Midbrain (tissue), 1 donor: ENCODE data around the gene PXN.

Experiments used
- DNase-seq: peaks from one replicate; lab custom pipeline; 2025; lab: John Stamatoyannopoulos, UW

PXN gene

GRCh38 chr12:120265473-120266179 is at the start of gene PXN:
PXN (minus strand) TSS chr12:120265730; CDS start chr12:120265629, 101 bp downstream.
- peak; percentile 89 for DNase-seq

DNA sequence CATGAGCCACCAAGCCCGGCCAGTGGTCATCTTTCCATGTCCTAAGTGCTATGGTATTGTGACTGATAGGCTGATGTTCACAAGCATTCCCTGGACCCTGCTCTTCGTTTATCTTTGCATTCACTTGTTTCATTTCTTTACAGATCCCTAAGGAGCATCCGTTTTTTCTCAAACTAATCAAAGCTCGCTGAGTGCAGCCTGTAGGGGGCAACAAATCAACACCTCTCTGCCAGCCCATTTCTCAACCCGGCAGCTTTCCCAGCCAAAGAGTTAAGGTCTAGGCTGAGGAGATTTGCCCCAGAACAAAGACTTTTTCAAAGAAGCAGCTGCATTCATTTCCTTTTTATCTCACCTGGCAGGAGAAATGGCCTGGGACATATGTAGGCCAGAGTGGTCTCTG is 48.7 kb upstream of the PXN start:
- no peak for DNase-seq

DNA sequence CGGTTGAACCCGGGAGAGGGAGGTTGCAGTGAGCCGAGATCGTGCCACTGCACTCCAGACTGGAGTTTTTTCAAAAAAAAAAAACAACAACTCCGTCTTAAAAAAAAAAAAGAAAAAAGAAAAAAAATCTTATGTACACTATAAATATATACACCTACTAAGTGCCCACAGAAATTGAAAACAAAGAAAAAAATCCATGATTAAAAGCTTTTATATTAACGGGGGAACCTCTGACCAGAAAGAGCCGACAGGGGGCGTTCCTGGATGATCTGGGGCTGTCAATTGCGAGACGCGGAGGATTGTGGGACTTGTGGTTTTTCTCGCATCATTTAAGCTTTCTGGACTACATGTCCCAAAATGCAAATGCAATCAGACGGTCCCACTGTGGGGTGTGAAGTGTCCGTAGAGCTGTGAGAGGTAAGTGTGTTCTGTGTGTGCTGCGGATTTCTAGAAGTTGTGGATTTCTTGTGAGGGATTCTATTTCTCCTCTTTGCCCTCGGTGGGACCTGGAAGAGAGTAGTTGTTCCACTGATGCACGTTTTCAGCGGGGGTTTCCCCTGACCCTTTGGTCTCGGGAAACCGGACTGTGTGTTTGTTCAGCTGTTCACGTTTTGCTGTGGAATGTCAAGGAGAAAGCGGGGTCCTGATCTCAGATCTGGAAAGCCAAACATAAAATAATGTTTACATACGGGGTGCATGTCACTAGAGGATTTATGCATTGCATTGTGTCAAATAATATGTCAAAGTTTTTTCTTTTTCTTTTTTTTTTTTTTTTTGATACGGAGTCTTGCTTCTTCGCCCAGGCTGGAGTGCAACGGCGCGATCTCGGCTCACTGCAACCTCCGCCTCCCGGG is 36.7 kb upstream of the PXN start, which contains the start of gene SIRT4:
Gene SIRT4 (plus strand): TSS at position 360 of the 854 bp plus-strand sequence. CDS start 1,241 bp downstream, outside the sequence.
- peak; percentile 96 for DNase-seq

GRCh38 chr12:120292661-120293531 is 27.4 kb upstream of the PXN start, which contains the start of gene RNU4-1:
RNU4-1 (minus strand) TSS chr12:120293237.
- peak; percentile 84 for DNase-seq

DNA sequence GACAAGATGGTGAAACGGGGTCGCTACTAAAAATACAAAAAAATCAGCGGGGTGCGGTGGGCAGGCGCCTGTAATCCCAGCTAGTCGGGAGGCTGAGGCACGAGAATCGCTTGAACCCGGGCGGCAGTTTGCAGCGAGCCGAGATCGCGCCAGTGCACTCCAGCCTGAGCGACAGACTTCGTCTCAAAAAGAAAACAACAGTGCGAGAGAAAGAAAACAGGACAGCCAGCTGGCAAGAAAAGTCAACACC is 26.8 kb upstream of the PXN start:
- no peak for DNase-seq

DNA sequence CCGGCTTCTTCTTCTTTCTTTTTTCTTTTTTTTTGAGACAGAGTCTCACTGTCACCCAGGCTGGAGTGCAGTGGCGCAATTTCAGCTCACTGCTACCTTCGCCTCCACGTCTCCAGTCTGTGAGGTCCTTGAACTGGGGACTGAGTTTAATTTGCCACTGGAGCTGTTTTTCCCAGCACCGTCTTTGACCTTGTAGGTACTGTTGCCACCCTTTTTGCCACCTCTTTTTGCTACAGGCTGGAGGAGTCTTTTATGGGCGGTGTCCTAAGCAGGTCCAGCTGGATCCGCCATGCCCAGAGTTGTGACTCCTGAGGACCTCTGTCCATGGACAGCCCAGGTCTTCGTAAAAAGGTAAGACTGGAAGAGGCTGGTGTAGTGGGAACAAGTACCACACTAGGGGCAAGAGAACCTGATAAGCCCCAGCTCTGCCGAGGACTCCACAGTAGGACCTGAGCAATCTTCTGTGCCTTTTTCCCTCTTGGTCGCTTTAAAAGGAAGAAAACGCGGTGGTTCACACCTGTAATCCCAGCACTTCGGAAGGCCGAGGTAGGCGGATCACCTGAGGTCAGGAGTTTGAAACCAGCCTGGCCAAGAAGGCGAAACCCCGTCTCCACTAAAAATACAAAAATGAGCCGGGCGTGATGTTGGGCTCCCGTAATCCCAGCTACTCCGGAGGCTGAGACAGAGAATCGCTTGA is 25.2 kb upstream of the PXN start:
- no peak for DNase-seq

DNA sequence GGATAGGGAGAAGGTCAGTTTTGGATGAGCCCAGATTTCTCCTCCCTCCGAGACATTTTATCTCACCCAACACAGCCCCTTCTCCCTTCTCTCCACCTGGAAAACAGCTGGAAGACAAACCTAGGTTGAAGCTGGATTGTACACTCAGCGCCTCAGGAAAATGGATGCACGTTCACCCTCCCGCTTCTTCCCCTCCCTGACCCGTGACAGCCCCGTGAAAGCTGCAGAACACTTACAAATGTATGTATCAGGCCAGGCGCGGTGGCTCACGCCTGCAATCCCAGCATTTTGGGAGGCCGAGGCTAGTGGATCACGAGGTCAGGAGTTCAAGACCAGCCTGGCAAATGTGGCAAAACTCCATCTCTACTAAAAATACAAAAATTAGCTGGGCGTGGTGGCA is 22.0 kb upstream of the PXN start:
- DNase-seq = no peak

DNA sequence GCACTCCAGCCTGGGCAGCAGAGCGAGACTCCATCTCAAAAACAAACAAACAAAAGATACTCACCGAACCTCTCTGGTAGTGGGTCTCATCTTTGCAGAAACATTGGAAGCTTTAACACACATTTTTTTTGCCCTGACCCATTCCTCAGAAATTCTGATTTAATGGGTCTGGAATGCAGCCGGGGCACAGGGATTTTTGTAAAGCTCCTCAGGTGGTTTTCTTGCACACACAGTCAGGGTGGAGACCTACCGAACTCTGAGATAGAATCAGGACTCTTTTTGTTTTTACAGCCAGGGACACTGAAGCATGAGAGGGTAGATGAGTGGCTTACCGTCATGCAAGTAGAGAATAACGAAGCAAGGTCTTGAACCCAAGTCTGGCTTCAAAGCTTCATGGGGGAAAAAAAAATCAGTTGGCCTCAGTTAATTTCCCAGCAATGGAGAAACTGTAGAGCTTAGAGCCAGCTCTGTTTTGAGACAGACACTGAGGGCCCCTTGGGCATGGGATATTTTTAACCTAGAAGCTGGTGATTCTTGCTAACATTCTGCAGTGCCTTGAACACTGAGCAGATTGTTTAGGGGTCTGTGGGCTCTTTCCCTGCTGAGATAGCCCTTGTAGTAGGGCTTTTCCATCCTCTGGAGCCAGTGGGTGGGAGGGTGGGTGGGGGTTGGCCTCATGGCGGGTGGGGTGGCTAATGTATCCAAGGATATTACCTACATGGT is 21.4 kb upstream of the PXN start:
- no peak for DNase-seq

DNA sequence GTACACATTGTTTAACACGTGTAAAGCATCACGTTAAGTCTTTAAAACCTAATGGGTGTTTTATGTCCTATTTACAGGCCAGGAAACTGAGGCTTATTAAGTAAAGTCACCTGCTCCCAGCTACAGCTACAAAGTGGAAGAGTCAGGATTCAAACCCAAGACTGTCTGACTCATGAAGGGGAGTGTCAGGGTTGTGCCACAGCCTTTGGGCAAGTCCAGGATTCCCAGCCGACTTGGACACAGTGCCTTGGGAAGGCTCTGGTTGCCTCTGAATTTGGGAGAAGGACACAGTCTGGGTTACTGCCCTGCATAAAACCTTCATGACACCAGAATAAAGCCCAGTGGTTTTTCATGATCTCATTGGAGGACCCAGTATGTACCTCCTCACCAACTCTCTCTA is 18.9 kb upstream of the PXN start:
- DNase-seq = no peak

DNA sequence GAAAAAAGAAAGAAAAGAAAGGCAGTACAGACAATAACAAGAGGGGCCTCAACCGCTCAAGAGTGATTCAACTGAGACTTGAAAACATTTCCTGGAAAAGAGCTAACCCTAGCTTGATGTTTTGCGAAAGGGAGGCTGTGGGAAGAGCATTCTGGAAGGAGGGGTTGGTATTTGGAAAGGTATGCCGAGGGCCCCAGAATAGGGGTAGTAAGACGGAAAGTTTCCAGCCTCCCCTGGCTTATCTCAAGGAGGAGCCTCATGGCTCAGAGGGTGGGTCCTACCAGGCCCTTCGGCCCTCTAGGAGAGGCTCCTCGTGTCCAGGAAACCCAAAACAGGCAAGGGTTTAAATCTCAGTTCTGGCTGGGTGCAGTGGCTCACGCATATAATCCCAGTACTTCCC is 17.8 kb upstream of the PXN start:
- DNase-seq = no peak

GRCh38 chr12:120278137-120279069 is 12.9 kb upstream of the PXN start:
- no peak for DNase-seq

DNA sequence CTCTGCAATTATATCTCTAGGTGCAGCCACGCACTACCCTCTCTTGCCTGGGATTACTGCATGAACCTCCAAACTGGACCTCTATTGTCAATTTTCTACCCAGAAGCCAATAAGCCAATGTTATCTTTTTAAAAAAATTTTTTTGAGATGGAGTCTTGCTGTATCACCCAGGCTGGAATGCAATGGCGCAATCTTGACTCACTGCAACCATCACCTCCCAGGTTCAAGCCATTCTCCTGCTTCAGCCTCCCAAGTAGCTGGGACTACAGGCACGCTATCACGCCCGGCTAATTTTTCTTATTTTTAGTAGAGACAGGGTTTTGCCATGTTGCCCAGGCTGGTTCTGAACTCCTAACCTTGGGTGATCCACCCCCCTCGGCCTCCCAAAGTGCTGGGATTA is 11.2 kb upstream of the PXN start:
- DNase-seq = no peak

DNA sequence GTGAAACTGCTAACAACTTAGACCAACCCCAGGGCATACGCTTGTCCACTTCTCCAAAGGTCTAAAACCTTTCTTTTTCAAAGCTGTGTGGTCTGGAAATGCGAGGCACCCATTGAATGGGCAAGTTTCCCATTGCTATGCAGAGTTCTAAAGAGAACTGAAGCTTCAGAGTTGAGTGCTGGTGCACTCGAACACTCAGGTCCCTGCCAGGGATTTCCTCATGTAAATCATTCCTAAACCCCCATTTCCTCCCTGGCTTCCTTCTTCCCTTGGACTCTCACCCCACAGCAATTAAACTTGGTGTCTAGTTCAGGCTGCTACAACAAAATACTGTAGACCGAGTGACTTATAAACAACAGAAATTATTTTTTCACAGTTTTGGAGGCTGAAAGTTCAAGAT is 2.2 kb upstream of the PXN start:
- no peak for DNase-seq

DNA sequence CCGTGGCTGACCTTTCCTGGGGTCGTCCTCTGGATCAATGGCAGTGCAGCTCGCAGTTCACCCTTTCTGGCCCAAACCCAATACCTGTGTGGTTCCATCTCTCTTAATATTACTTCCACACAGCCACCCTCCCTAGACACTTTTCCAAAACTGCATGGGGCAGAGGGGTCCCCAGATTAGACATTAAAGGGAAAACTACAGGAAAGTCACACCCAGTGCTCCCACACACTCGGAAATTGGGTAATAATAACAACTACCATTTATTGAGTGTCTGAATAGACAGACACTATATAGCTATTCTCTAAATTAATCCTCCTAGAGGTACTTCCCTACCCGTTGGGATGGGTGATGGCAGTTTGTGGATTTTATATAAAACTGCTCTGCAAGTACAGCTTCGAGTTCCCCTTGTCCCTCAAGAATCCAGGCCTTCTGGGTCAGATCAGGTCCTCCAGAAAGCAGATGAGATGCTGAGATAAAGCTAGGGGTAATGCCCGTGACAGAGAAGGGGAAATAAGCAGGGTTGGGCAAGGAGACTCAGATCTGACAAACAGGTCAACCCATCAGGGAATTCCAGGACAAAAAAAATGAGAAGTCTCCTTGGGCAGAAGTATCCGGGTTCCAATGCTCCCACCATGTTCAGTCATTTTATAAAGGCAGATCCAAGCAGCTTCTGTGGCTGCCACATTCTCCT is 795 bp upstream of the PXN start:
- DNase-seq = no peak

DNA sequence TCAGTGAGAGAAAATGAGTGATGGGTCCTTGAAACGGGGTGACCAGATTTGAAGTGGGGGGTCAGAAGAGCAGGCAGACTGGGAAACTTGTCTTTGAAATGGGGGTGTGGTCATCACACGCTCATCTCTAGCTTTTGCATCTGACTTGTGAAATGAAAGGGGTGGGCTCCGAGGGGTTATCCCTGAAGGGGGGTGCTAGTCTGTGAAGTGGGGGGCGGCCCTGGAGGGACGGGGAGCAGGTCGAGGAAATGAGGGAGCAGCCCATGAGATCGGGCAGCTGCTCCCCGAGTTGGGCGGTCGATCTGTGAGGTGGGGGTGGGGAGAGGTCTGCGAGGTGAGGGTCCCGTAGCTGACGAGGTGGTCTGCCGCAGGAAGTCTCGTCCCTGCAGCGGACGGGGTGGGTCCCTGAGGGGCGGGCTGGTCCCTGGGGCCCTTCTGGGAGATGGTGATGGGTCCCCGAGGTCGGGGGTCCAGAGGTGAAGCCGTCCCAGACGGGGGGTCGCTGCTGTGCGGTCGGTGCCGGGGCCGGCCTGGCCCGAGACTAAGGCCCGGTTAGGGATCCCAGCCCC is 542 bp downstream of the PXN start:
- no peak for DNase-seq

GRCh38 chr12:120264086-120264903 is 1.2 kb downstream of the PXN start:
- no peak for DNase-seq

- DNase-seq = peak; percentile 24
Measured at GRCh38 chr12:120263748-120264085, 1.8 kb downstream of the PXN start.
